Nephron progenitor cell (in vitro differentiated cells): ENCODE data around the gene TBC1D1.
"Not testable (repeated sequence)": the region's sequence is repeated elsewhere in the genome, so short reads cannot be mapped to it uniquely, and the experiment has no call there.

Source experiments
- DNase-seq: peaks from one replicate; pipeline ENCODE4 v3.0.0; 2021
- H3K27ac Mint-ChIP-seq: 2 replicates; pipeline ENCODE4 v1.8.0; 2021; ENCODE audit warnings: mild to moderate bottlenecking, moderate library complexity, mixed read lengths
- H3K27me3 Mint-ChIP-seq: 2 replicates; pipeline ENCODE4 v1.8.0; 2021; ENCODE audit warnings: mild to moderate bottlenecking, low read depth, mixed read lengths; ENCODE audit not compliant: poor library complexity
- H3K36me3 Mint-ChIP-seq: 2 replicates; pipeline ENCODE4 v1.8.0; 2021; ENCODE audit warnings: low read depth, mixed read lengths
- H3K4me1 Mint-ChIP-seq: 2 replicates; pipeline ENCODE4 v1.8.0; 2021; ENCODE audit warnings: mixed read lengths
- H3K4me3 Mint-ChIP-seq: 2 replicates; pipeline ENCODE4 v1.8.0; 2021; ENCODE audit warnings: mild to moderate bottlenecking, moderate library complexity, mixed read lengths
- H3K9me3 Mint-ChIP-seq: 2 replicates; pipeline ENCODE4 v1.8.0; 2021; ENCODE audit warnings: mild to moderate bottlenecking, moderate library complexity, mixed read lengths
- CTCF ChIP-seq: fragments of 200-600 bp; sonication (generic); IDR thresholded peaks from 2 replicates; pipeline ENCODE4 v1.5.0; 2021; ENCODE audit warnings: antibody characterized with exemption

TBC1D1 gene

GRCh38 chr4:38017609-38018008 is 126.7 kb downstream of the TBC1D1 start:
- Mint-ChIP-seq H3K4me1 (peaks cover 20% of the 10 kb centered on the region), H3K36me3 (peaks cover 60% of the 10 kb centered on the region), H3K4me3 (no peak overlapping the region), H3K27me3 (no peaks in the 10 kb centered on the region), H3K9me3 (peaks cover 13% of the 10 kb centered on the region), H3K27ac (peak overlapping the region; percentile 15)
- no peak for TF ChIP-seq CTCF
- no peak for DNase-seq

GRCh38 chr4:38020386-38020785 is 129.5 kb downstream of the TBC1D1 start:
- Mint-ChIP-seq H3K9me3 (peaks cover 13% of the 10 kb centered on the region), H3K4me3 (no peak overlapping the region), H3K27me3 (no peaks in the 10 kb centered on the region), H3K27ac (no peak overlapping the region), H3K4me1 (peaks cover 26% of the 10 kb centered on the region), H3K36me3 (peaks cover 62% of the 10 kb centered on the region)
- TF ChIP-seq CTCF = no peak
- no peak for DNase-seq

GRCh38 chr4:38020961-38021360 is 130.1 kb downstream of the TBC1D1 start:
- H3K9me3 Mint-ChIP-seq = peaks cover 13% of the 10 kb centered on the region
- H3K27me3 Mint-ChIP-seq, H3K4me3 Mint-ChIP-seq, DNase-seq, H3K27ac Mint-ChIP-seq: not testable (repeated sequence)
- H3K4me1 Mint-ChIP-seq = peaks cover 30% of the 10 kb centered on the region
- peaks cover 56% of the 10 kb centered on the region for H3K36me3 Mint-ChIP-seq

GRCh38 chr4:38021751-38022150 is 130.9 kb downstream of the TBC1D1 start:
- TF ChIP-seq CTCF = no peak
- DNase-seq = no peak
- peaks cover 50% of the 10 kb centered on the region for H3K36me3 Mint-ChIP-seq
- peaks cover 13% of the 10 kb centered on the region for H3K9me3 Mint-ChIP-seq
- H3K27me3 Mint-ChIP-seq = no peaks in the 10 kb centered on the region
- peaks cover 23% of the 10 kb centered on the region for H3K4me1 Mint-ChIP-seq
- H3K27ac Mint-ChIP-seq = no peak overlapping the region
- no peak overlapping the region for H3K4me3 Mint-ChIP-seq

- Mint-ChIP-seq H3K4me1 (peaks cover 11% of the 10 kb centered on the region), H3K36me3 (peaks cover 64% of the 10 kb centered on the region), H3K9me3 (peaks cover 13% of the 10 kb centered on the region), H3K27ac (peak overlapping the region; percentile 19), H3K27me3 (no peaks in the 10 kb centered on the region), H3K4me3 (no peak overlapping the region)
- no peak for DNase-seq
- no peak for TF ChIP-seq CTCF
These were observed 132.7 kb downstream of the TBC1D1 start for GRCh38 chr4:38023347-38024205.

GRCh38 chr4:38024206-38024509 is 133.3 kb downstream of the TBC1D1 start:
- H3K27ac Mint-ChIP-seq = no peak overlapping the region
- peaks cover 13% of the 10 kb centered on the region for H3K9me3 Mint-ChIP-seq
- peaks cover 17% of the 10 kb centered on the region for H3K4me1 Mint-ChIP-seq
- H3K27me3 Mint-ChIP-seq = no peaks in the 10 kb centered on the region
- DNase-seq = no peak
- H3K4me3 Mint-ChIP-seq = no peak overlapping the region
- no peak for TF ChIP-seq CTCF
- peaks cover 68% of the 10 kb centered on the region for H3K36me3 Mint-ChIP-seq
